Loucy (cell line): ENCODE measurements around the gene PGP.

Experiments
- H2AFZ ChIP-seq: fragments of 200-600 bp; sonication (generic); 2 replicates; pipeline ENCODE4 v1.6.0; 2016; ENCODE audit warnings: antibody characterized with exemption, mild to moderate bottlenecking, low read length, moderate library complexity
- H3F3A ChIP-seq: fragments of 200-600 bp; 2 replicates; pipeline ENCODE4 v1.6.0; 2016; ENCODE audit warnings: antibody characterized with exemption, low read depth, mild to moderate bottlenecking
- H3K27me3 ChIP-seq: fragments of 200-600 bp; sonication (generic); 2 replicates; pipeline ENCODE4 v1.6.1; 2014; ENCODE audit warnings: low read length, mild to moderate bottlenecking; ENCODE audit not compliant: insufficient read depth, poor library complexity, severe bottlenecking
- H3K36me3 ChIP-seq: fragments of 200-600 bp; sonication (generic); 2 replicates; pipeline ENCODE4 v1.6.1; 2016; ENCODE audit warnings: low read length; ENCODE audit not compliant: insufficient read depth
- H3K4me1 ChIP-seq: fragments of 200-600 bp; sonication (generic); 2 replicates; pipeline ENCODE4 v1.5.1; 2014; ENCODE audit warnings: low read length, mild to moderate bottlenecking; ENCODE audit not compliant: insufficient read depth, poor library complexity, severe bottlenecking
- H3K4me2 ChIP-seq: fragments of 200-600 bp; sonication (generic); 2 replicates; pipeline ENCODE4 v1.6.0; 2014; ENCODE audit warnings: antibody characterized with exemption, low read length, low read depth, mild to moderate bottlenecking; ENCODE audit not compliant: poor library complexity, severe bottlenecking
- H3K4me3 ChIP-seq: fragments of 200-600 bp; sonication (generic); 2 replicates; pipeline ENCODE4 v1.5.1; 2014; ENCODE audit warnings: low read length, mild to moderate bottlenecking, mixed read lengths; ENCODE audit not compliant: poor library complexity, severe bottlenecking
- H3K79me2 ChIP-seq: fragments of 200-600 bp; sonication (generic); 2 replicates; pipeline ENCODE4 v1.6.1; 2014; ENCODE audit warnings: low read length; ENCODE audit not compliant: insufficient read depth
- H3K9ac ChIP-seq: fragments of 200-600 bp; sonication (generic); 2 replicates; pipeline ENCODE4 v1.6.0; 2014; ENCODE audit warnings: mild to moderate bottlenecking, low read depth, low read length, moderate library complexity; ENCODE audit not compliant: poor library complexity, severe bottlenecking
- H3K9me2 ChIP-seq: fragments of 200-600 bp; sonication (generic); replicated peaks from 2 replicates; pipeline ENCODE4 v1.6.1; 2016; ENCODE audit warnings: low read depth, low read length, mixed read lengths
- H3K9me3 ChIP-seq: fragments of 200-600 bp; sonication (generic); 2 replicates; pipeline ENCODE4 v1.6.1; 2014; ENCODE audit warnings: mild to moderate bottlenecking, antibody characterized with exemption, low read length, low read depth; ENCODE audit not compliant: insufficient read depth
- H4K20me1 ChIP-seq: fragments of 200-600 bp; sonication (generic); 2 replicates; pipeline ENCODE4 v1.6.0; 2014; ENCODE audit warnings: antibody characterized with exemption, low read length, mild to moderate bottlenecking; ENCODE audit not compliant: insufficient read depth, poor library complexity, severe bottlenecking
- EZH2phosphoT487 ChIP-seq: fragments of 200-600 bp; IDR thresholded peaks from 2 replicates; pipeline ENCODE4 v1.6.1; 2018; ENCODE audit warnings: antibody characterized with exemption, mild to moderate bottlenecking, moderate library complexity, borderline replicate concordance
- TF ChIP-seq, protein P1 (sequence below): fragments of 200-600 bp; sonication (generic); conservative IDR thresholded peaks from 2 replicates; pipeline ENCODE4 v1.5.1; 2014; ENCODE audit warnings: mild to moderate bottlenecking, antibody characterized with exemption, low read length

The PGP gene

DNA sequence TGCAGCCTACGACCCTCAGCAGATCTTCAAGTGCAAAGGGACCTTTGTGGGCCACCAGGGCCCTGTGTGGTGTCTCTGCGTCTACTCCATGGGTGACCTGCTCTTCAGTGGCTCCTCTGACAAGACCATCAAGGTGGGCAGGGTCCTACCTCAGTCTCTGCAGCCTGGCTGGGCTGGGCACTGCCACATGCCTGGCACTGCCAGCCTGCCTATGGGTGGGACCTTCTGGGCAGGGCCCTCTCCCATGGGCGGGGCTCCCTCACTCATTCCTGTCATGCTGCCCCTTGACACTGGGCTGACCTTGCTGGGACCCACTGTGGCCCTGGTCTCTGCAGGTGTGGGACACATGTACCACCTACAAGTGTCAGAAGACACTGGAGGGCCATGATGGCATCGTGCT is 40.7 kb downstream of the PGP start:
- TF ChIP-seq EZH2phosphoT487 = no peak
- TF ChIP-seq, protein P1, sequence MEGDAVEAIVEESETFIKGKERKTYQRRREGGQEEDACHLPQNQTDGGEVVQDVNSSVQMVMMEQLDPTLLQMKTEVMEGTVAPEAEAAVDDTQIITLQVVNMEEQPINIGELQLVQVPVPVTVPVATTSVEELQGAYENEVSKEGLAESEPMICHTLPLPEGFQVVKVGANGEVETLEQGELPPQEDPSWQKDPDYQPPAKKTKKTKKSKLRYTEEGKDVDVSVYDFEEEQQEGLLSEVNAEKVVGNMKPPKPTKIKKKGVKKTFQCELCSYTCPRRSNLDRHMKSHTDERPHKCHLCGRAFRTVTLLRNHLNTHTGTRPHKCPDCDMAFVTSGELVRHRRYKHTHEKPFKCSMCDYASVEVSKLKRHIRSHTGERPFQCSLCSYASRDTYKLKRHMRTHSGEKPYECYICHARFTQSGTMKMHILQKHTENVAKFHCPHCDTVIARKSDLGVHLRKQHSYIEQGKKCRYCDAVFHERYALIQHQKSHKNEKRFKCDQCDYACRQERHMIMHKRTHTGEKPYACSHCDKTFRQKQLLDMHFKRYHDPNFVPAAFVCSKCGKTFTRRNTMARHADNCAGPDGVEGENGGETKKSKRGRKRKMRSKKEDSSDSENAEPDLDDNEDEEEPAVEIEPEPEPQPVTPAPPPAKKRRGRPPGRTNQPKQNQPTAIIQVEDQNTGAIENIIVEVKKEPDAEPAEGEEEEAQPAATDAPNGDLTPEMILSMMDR = no peak
- H3K36me3 ChIP-seq = no peaks in the 10 kb centered on the region; the same call in 1 of the 2 replicates
- H3K4me1 ChIP-seq = no peaks in the 10 kb centered on the region
- no peak overlapping the region for H2AFZ ChIP-seq
- no peak overlapping the region for H3K9ac ChIP-seq
- no peaks in the 10 kb centered on the region for H3K9me3 ChIP-seq
- H3K27me3 ChIP-seq = no peaks in the 10 kb centered on the region
- H3K9me2 ChIP-seq = no peaks in the 10 kb centered on the region
- no peaks in the 10 kb centered on the region for H3K79me2 ChIP-seq
- H3F3A ChIP-seq = no peaks in the 10 kb centered on the region
- H3K4me3 ChIP-seq = no peak overlapping the region
- H4K20me1 ChIP-seq = no peaks in the 10 kb centered on the region
- H3K4me2 ChIP-seq = no peak overlapping the region

DNA sequence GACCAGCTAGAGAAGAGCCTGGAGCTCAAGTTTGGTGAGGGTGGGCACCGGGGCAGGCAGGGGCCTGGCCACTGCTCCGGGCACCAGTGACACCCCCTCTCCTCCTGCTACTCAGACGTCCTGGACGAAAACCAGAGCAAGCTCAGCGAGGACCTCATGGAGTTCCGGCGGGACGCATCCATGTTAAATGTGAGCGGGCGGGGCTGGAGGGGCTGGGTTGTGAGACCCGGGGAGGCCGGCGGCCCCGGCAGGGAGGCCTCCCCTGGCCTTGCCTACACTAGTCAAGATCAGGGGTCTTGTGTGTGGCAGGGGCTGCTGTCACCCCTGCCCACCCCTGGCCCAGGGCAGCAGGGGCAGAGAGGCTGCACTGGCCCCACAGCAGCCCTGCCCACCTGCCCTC is 41.3 kb downstream of the PGP start:
- no peaks in the 10 kb centered on the region; the same call in 1 of the 2 replicates for H3K36me3 ChIP-seq
- H2AFZ ChIP-seq = no peak overlapping the region
- H3F3A ChIP-seq = no peaks in the 10 kb centered on the region
- H3K27me3 ChIP-seq = no peaks in the 10 kb centered on the region
- no peaks in the 10 kb centered on the region for H4K20me1 ChIP-seq
- H3K4me1 ChIP-seq = no peaks in the 10 kb centered on the region
- H3K4me3 ChIP-seq = no peak overlapping the region
- no peaks in the 10 kb centered on the region for H3K9me2 ChIP-seq
- no peaks in the 10 kb centered on the region for H3K9me3 ChIP-seq
- no peaks in the 10 kb centered on the region for H3K79me2 ChIP-seq
- H3K4me2 ChIP-seq = no peak overlapping the region
- no peak for TF ChIP-seq EZH2phosphoT487
- TF ChIP-seq, protein P1 = no peak
- no peak overlapping the region for H3K9ac ChIP-seq

DNA sequence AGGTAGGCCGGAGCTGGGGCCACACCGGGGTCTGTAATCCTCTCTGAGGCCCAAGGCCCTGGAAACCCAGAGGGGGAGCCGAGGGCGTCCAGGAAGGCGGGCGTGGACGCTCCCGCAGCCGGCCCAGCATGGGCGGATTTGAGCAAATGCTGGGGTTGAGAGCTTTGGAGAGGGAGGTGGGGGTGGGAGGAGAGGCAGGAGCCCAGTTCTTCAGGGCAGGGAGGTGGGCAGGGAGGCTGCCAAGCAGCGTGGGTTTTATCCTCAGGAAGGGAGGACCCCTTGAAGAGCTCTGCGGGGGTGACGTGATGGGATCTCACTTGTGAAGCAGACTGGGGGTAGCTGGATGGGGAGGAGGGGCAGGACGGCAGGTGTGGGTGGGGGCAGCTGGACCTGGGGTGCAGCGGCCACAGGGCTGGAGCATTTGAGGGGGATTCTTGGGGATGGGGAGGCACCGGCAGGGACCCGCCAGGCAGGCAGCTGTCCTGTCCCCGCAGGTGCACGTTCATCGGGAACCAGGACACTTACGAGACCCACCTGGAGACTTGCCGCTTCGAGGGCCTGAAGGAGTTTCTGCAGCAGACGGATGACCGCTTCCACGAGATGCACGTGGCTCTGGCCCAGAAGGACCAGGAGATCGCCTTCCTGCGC is 41.8 kb downstream of the PGP start:
- H3K36me3 ChIP-seq = no peaks in the 10 kb centered on the region; the same call in 1 of the 2 replicates

More for the DNA sequence above, 41.8 kb downstream of the PGP start:
- Histone ChIP-seq H3K4me3 (no peak overlapping the region), H3F3A (no peaks in the 10 kb centered on the region), H2AFZ (no peak overlapping the region), H3K9ac (no peak overlapping the region), H3K9me3 (no peaks in the 10 kb centered on the region), H3K79me2 (no peaks in the 10 kb centered on the region), H4K20me1 (no peaks in the 10 kb centered on the region), H3K4me2 (no peak overlapping the region), H3K27me3 (no peaks in the 10 kb centered on the region), H3K9me2 (no peaks in the 10 kb centered on the region), H3K4me1 (no peaks in the 10 kb centered on the region)
- TF ChIP-seq, protein P1 = no peak
- no peak for TF ChIP-seq EZH2phosphoT487
